GM06990 (cell line): ENCODE results near the gene SMC3.

Experiments
- DNase-seq: peaks from one replicate; pipeline ENCODE4 v3.0.0-alpha.2; 2011; ENCODE audit not compliant: insufficient read length; ENCODE audit errors: extremely low read depth
- H3K27me3 ChIP-seq: replicated peaks from 2 replicates; pipeline ENCODE4 v1.6.0; 2011; ENCODE audit warnings: low read length; ENCODE audit not compliant: control insufficient read depth, insufficient read depth
- H3K36me3 ChIP-seq: 2 replicates; pipeline ENCODE4 v1.5.1; 2011; ENCODE audit warnings: low read length; ENCODE audit not compliant: control insufficient read depth, insufficient read depth
- H3K4me3 ChIP-seq: replicated peaks from 2 replicates; pipeline ENCODE4 v1.5.1; 2011; ENCODE audit warnings: low read depth, mild to moderate bottlenecking, control low read depth, low read length
- TF ChIP-seq, protein P1 (sequence below): IDR thresholded peaks from 2 replicates; pipeline ENCODE4 v1.5.1; 2011; ENCODE audit warnings: low read length, control low read depth, mild to moderate bottlenecking, inconsistent platforms; ENCODE audit not compliant: insufficient read depth, poor library complexity, severe bottlenecking

Gene SMC3

GRCh38 chr10:110558041-110558440 is 9.5 kb upstream of the SMC3 start:
- H3K27me3 ChIP-seq = 0 out of 2 replicates have a peak, but pooled peaks cover 1% of the 10 kb centered on the region
- no peak overlapping the region for H3K4me3 ChIP-seq
- no peaks in the 10 kb centered on the region for H3K36me3 ChIP-seq
- no peak for DNase-seq
- TF ChIP-seq, protein P1, sequence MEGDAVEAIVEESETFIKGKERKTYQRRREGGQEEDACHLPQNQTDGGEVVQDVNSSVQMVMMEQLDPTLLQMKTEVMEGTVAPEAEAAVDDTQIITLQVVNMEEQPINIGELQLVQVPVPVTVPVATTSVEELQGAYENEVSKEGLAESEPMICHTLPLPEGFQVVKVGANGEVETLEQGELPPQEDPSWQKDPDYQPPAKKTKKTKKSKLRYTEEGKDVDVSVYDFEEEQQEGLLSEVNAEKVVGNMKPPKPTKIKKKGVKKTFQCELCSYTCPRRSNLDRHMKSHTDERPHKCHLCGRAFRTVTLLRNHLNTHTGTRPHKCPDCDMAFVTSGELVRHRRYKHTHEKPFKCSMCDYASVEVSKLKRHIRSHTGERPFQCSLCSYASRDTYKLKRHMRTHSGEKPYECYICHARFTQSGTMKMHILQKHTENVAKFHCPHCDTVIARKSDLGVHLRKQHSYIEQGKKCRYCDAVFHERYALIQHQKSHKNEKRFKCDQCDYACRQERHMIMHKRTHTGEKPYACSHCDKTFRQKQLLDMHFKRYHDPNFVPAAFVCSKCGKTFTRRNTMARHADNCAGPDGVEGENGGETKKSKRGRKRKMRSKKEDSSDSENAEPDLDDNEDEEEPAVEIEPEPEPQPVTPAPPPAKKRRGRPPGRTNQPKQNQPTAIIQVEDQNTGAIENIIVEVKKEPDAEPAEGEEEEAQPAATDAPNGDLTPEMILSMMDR = no peak

- H3K4me3 ChIP-seq = no peak overlapping the region
- DNase-seq = no peak
- TF ChIP-seq, protein P1 = no peak
- H3K27me3 ChIP-seq = 0 out of 2 replicates have a peak, but pooled peaks cover 1% of the 10 kb centered on the region
- H3K36me3 ChIP-seq = no peaks in the 10 kb centered on the region
These were observed 7.5 kb upstream of the SMC3 start for GRCh38 chr10:110560012-110560411.

- Histone ChIP-seq H3K4me3 (no peak overlapping the region), H3K27me3 (0 out of 2 replicates have a peak, but pooled peaks cover under 1% of the 10 kb centered on the region), H3K36me3 (no peaks in the 10 kb centered on the region)
- TF ChIP-seq, protein P1 = no peak
- DNase-seq = no peak
These were observed 6.2 kb upstream of the SMC3 start for GRCh38 chr10:110561292-110561691.

DNA sequence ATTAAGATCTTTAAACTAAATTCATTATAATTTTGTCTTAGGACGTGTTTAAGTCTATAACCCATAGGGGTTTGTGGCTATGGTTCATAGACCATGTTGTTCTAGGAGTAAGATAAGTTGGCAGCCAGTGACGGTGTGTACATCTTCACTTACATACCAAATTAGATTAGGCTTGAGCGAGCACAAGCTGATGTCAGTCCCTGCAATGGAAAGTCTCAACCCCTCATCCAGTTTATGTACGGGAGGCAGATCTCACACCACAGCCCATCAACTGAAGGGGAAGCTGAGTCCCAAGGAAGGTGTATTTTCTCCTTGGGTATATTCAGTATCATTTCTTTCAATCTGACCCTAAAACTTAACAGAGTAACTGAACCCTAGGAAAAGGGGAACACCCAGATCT is 5.1 kb upstream of the SMC3 start:
- DNase-seq = no peak
- no peak overlapping the region for H3K4me3 ChIP-seq
- H3K36me3 ChIP-seq = no peaks in the 10 kb centered on the region
- H3K27me3 ChIP-seq = no peaks in the 10 kb centered on the region
- TF ChIP-seq, protein P1 = no peak

GRCh38 chr10:110563132-110563531 is 4.4 kb upstream of the SMC3 start:
- no peak for DNase-seq
- Histone ChIP-seq H3K27me3 (no peaks in the 10 kb centered on the region), H3K4me3 (no peak overlapping the region), H3K36me3 (no peaks in the 10 kb centered on the region)
- TF ChIP-seq, protein P1 = no peak
